Left lung (tissue), 10 donors: Measurements from ENCODE around the gene ADAMTS7. TPM values are rescaled to one million over a fixed set of nuclear protein-coding genes. Genes with fewer than 3 reads are reported as not detected.
"Not testable (repeated sequence)": the region's sequence is repeated elsewhere in the genome, so short reads cannot be mapped to it uniquely, and the experiment has no call there.

Source experiments
- ATAC-seq: fragments of 200-7000 bp; cut with Tn5 transposase; one replicate; pipeline ENCODE4 v1.9.1; 2020; ENCODE audit warnings: moderate library complexity
- DNase-seq, 4 donors: peaks; one replicate each; pipeline ENCODE4 v3.0.0-alpha.2; 2013 to 2020
- H3K27ac ChIP-seq, 2 donors: fragments of 200-600 bp; sonication (generic) in 1 of 2; one replicate each; pipeline versions ENCODE4 v1.5.0 to v1.8.0; 2020 to 2021
- H3K27me3 ChIP-seq, 2 donors: fragments of 200-600 bp; sonication (generic) in 1 of 2; one replicate each; pipeline versions ENCODE4 v1.5.0 to v1.8.0; 2020 to 2021
- H3K36me3 ChIP-seq, 2 donors: fragments of 200-600 bp; sonication (generic) in 1 of 2; one replicate each; pipeline versions ENCODE4 v1.5.0 to v1.8.0; 2020 to 2021
- H3K4me1 ChIP-seq, 2 donors: fragments of 200-600 bp; one replicate each; pipeline ENCODE4 v1.8.0; 2021
- H3K4me3 ChIP-seq, 2 donors: fragments of 200-600 bp; sonication (generic) in 1 of 2; one replicate each; pipeline versions ENCODE4 v1.5.0 to v1.8.0; 2020 to 2021; ENCODE audit warnings: mild to moderate bottlenecking in 1 of 2
- H3K9me3 ChIP-seq, 2 donors: fragments of 200-600 bp; sonication (generic) in 1 of 2; one replicate each; pipeline versions ENCODE4 v1.5.0 to v1.8.0; 2020 to 2021
- intact Hi-C, 2 donors: fragments of 100-400 bp; cut with DNase I; formaldehyde crosslinking; loops; one replicate each; pipeline versions ENCODE4 v1.11.2 to v1.14.2; 2022
- polyA plus RNA-seq, 6 donors: library from polyadenylated mRNA; unstranded; fragments of 120-200 nt; gene quantifications; one replicate each; pipeline ENCODE4 v1.2.1, GENCODE V29; 2013; ENCODE audit not compliant: insufficient read length in 6 of 6
- total RNA-seq, 2 donors: library from RNA; stranded (reverse); fragmentation: NEBNext Ultra II Directional; extraction: Animal tissue kit (Norgen Biotek cat#: 25700); gene quantifications; one replicate each; pipeline ENCODE4 v1.2.1, GENCODE V29; 2021
- TF ChIP-seq, protein P1 (sequence below), 2 donors: fragments of 200-600 bp; sonication (generic) in 1 of 2; IDR thresholded peaks; one replicate each; pipeline versions ENCODE4 v1.5.0 to v1.8.0; 2021; ENCODE audit warnings: antibody characterized with exemption in 2 of 2
- donor health status: DM: no; HTN: yes; CAD: no.
- donor health status: DM: no; HTN: no; CAD: no.

The ADAMTS7 gene
- total and polyA plus RNA-seq, 8 donors, result 8.7 to 56.0 (median 36.0) TPM

DNA sequence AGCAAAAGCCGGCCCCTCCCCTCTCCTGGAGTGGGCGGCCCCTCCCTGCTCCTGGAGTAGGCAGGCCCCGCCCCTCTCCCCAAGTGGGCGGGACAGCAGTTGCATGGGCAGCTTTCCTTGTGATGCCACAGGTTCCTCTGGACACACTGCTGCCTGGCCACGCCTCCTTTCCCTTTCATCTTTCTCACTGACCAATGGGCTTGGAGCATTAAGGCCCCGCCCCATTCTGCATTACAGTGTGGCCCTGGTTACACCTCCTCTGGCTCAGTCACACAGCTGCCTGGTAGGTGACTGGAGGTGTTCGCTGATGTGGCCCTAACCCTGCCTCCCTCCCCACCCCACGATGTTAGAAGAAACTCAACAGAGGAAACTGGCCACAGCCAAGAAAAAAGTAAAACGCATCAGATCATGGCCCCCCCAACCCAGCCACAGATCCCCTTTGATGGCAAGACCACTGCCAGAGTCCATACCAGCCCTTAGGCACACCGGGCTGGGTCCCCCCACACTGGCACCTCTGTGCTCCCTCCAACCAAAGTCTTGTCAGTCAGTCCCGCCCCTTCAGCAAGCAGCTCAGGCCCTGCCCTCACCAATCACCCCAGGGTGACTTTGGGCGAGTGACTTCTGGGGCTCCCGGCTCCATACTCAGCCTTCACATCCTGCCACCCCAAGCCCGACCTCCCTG, 84.3 kb downstream of the ADAMTS7 start:
- ATAC-seq (no peak), DNase-seq (peak in 1 of 4 donors; percentile 57)
- H3K4me3 ChIP-seq, result no peak overlapping the region
- H3K4me1 ChIP-seq, result no peaks in the 10 kb centered on the region
- H3K36me3 ChIP-seq, result no peaks in the 10 kb centered on the region
- H3K27me3 ChIP-seq, result no peaks in the 10 kb centered on the region
- H3K9me3 ChIP-seq, result no peaks in the 10 kb centered on the region
- H3K27ac ChIP-seq, result no peak overlapping the region
- intact Hi-C loops, result no loop called here
- TF ChIP-seq, protein P1, sequence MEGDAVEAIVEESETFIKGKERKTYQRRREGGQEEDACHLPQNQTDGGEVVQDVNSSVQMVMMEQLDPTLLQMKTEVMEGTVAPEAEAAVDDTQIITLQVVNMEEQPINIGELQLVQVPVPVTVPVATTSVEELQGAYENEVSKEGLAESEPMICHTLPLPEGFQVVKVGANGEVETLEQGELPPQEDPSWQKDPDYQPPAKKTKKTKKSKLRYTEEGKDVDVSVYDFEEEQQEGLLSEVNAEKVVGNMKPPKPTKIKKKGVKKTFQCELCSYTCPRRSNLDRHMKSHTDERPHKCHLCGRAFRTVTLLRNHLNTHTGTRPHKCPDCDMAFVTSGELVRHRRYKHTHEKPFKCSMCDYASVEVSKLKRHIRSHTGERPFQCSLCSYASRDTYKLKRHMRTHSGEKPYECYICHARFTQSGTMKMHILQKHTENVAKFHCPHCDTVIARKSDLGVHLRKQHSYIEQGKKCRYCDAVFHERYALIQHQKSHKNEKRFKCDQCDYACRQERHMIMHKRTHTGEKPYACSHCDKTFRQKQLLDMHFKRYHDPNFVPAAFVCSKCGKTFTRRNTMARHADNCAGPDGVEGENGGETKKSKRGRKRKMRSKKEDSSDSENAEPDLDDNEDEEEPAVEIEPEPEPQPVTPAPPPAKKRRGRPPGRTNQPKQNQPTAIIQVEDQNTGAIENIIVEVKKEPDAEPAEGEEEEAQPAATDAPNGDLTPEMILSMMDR (IDR thresholded peaks at IDR 0.05), result no peak

DNA sequence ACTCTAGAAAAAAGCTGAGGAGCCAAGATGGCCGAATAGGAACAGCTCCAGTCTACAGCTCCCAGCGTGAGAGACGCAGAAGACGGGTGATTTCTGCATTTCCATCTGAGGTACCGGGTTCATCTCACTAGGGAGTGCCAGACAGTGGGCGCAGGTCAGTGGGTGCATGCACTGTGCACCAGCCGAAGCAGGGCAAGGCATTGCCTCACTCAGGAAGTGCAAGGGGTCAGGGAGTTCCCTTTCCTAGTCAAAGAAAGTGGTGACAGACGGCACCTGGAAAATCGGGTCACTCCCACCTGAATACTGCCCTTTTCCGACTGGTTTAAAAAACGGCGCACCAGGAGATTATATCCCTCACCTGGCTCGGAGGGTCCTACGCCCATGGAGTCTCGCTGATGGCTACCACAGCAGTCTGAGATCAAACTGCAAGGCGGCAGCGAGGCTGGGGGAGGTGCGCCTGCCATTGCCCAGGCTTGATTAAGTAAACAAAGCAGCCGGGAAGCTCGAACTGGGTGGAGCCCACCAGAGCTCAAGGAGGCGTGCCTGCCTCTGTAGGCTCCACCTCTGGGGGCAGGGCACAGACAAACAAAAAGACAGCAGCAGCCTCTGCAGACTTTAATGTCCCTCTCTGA, 91.3 kb downstream of the ADAMTS7 start:
- intact Hi-C loops, DNase-seq, H3K27ac ChIP-seq, ATAC-seq, H3K4me3 ChIP-seq, H3K36me3 ChIP-seq, H3K9me3 ChIP-seq, H3K4me1 ChIP-seq: not testable (repeated sequence)
- H3K27me3 ChIP-seq, result peaks cover 0 to 20% of the 10 kb centered on the region in 2 donors

DNA sequence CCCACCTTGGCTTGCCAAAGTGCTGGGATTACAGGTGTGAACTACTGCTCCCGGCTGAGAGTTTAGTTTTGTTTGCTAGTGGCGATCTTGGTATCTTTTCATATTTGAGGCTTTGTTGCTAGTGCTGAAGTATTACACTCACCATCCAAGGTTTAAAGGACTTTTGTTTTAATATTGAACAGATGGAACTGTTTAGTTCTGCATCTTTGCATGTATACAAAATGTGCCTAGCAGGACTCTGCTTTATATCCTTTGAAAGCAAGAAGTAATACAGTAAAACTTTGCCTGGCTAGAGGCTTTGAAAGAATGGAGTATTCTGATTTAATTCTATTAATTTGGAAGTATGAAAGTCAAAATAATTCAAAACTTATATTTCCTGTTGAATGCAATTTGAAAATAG, 92.4 kb downstream of the ADAMTS7 start:
- ATAC-seq, result no peak
- Histone ChIP-seq H3K36me3 (no peaks in the 10 kb centered on the region), H3K4me3 (no peak overlapping the region), H3K27ac (no peak overlapping the region), H3K4me1 (no peaks in the 10 kb centered on the region), H3K9me3 (no peaks in the 10 kb centered on the region), H3K27me3 (peaks cover 0 to 20% of the 10 kb centered on the region in 2 donors)
- intact Hi-C loops, result no loop called here
- no peak for DNase-seq
- TF ChIP-seq, protein P1 (IDR thresholded peaks at IDR 0.05), result no peak

DNA sequence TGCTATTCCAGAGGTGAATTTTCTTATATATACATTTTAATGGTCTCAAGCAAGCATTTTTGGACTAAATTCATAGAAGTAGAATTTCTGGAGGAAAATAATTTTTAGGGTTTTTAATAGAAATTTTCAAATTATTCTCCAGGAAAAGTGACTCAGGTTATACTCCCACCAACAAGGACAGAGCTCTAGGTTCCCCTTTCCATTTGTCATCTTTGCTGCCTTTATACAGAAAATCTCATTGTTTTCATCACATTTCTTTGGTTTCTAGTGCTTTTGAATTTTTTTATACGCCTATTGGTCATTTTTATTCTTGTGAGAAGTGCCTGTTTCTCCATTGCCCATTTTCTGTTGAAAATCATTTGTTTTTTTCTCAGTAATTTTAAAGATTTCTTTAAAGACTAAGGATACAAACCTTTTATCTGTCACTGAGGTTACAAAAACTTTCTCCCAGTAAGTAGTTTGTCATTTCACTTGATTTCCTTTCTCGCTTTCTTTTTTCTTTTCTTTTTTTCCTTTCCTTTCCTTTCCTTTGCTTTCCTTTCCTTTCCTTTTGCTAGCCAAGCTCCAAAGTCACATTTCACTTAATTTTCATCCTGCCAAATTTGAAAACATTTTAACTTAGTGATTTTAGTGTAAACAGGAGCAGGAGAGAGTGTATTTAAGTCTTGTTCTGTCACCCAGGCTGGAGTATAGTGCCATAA, 93.2 kb downstream of the ADAMTS7 start:
- ATAC-seq, result no peak
- Histone ChIP-seq H3K4me3 (no peak overlapping the region), H3K27me3 (peaks cover 0 to 20% of the 10 kb centered on the region in 2 donors), H3K4me1 (no peaks in the 10 kb centered on the region), H3K9me3 (no peaks in the 10 kb centered on the region), H3K36me3 (no peaks in the 10 kb centered on the region), H3K27ac (no peak overlapping the region)
- intact Hi-C loops, result no loop called here
- TF ChIP-seq, protein P1 (IDR thresholded peaks at IDR 0.05), result no peak
- no peak for DNase-seq

- H3K4me3 ChIP-seq, result no peak overlapping the region
Measured at GRCh38 chr15:78716651-78717050, 94.6 kb downstream of the ADAMTS7 start.

More at GRCh38 chr15:78716651-78717050, 94.6 kb downstream of the ADAMTS7 start:
- peaks cover 0 to 20% of the 10 kb centered on the region in 2 donors for H3K27me3 ChIP-seq
- no peaks in the 10 kb centered on the region for H3K4me1 ChIP-seq
- TF ChIP-seq, protein P1 (IDR thresholded peaks at IDR 0.05), result no peak
- H3K36me3 ChIP-seq, result no peaks in the 10 kb centered on the region
- ATAC-seq (no peak), DNase-seq (no peak)
- intact Hi-C loops, result no loop called here
- H3K9me3 ChIP-seq, result no peaks in the 10 kb centered on the region
- H3K27ac ChIP-seq, result no peak overlapping the region
